GM12801 (cell line): Measurements from ENCODE around the gene ZBTB24.

Source experiments
- TF ChIP-seq, protein P1 (sequence below): IDR thresholded peaks from one replicate; pipeline ENCODE4 v1.5.1; 2011; ENCODE audit warnings: control low read depth; ENCODE audit not compliant: insufficient read length; ENCODE audit errors: extremely low read depth

Gene ZBTB24

DNA sequence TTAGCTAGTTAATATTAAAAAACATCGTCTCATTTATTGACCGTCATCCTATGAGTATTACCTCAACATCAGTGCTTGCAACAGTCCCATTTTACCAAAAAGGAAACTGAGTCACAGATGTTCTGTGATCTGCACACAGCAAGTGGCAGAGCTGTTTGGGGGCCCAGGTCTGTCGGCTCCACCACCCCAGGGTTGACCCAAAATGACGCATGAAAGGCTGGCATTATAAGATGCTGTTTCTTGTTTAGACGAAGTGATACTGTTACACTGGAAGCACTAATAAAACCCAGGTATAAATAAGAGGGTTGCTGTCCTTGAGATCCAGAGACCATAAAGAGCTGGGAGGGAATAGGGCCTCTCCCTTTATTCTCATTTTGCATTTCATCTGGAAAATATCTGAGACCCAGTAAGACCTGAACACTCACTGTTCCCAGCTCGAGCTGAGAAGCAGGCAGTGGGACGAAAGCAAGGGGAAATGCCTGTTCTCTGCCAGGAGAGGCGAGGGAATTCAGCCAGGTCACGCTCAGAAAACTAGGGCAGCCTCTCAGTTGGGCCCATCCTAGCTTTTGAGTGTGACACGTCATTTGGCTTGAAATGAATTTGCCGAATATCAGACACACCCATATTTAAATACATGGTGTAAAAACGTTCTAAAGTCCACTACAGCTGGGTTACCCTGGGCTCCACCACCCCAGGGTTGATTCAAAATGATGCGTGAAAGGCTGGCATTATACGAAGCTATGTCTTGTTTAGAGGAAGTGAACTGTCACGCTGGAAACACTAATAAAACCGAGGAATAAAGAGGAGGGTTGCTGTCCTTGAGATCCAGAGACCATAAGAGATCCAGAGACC is 26.1 kb downstream of the ZBTB24 start:
- TF ChIP-seq, protein P1, sequence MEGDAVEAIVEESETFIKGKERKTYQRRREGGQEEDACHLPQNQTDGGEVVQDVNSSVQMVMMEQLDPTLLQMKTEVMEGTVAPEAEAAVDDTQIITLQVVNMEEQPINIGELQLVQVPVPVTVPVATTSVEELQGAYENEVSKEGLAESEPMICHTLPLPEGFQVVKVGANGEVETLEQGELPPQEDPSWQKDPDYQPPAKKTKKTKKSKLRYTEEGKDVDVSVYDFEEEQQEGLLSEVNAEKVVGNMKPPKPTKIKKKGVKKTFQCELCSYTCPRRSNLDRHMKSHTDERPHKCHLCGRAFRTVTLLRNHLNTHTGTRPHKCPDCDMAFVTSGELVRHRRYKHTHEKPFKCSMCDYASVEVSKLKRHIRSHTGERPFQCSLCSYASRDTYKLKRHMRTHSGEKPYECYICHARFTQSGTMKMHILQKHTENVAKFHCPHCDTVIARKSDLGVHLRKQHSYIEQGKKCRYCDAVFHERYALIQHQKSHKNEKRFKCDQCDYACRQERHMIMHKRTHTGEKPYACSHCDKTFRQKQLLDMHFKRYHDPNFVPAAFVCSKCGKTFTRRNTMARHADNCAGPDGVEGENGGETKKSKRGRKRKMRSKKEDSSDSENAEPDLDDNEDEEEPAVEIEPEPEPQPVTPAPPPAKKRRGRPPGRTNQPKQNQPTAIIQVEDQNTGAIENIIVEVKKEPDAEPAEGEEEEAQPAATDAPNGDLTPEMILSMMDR: no peak

DNA sequence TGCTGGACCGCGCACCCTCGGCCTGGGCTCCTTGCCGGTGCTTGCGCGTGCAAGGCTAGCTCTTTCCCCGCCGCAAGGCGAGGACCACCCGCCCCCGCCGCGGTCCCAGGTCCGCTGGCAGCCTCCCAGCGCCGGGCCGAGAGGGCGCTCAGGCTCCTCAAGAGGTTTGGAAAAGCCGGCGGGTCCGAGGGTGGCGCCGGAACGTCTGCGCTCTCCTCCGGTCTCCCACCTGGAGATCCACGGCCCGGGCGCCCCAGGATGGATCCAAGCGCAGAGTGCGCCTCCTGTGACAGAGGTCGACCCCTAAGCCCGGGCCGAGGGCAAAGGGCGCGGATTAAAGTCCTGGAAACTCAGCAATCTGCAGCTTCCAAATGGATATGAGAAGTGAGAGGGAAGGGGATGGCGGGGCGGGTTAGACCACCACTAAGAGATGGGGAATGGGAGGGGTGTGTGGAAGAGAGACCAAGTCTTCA is 26.9 kb downstream of the ZBTB24 start:
- TF ChIP-seq, protein P1: no peak

DNA sequence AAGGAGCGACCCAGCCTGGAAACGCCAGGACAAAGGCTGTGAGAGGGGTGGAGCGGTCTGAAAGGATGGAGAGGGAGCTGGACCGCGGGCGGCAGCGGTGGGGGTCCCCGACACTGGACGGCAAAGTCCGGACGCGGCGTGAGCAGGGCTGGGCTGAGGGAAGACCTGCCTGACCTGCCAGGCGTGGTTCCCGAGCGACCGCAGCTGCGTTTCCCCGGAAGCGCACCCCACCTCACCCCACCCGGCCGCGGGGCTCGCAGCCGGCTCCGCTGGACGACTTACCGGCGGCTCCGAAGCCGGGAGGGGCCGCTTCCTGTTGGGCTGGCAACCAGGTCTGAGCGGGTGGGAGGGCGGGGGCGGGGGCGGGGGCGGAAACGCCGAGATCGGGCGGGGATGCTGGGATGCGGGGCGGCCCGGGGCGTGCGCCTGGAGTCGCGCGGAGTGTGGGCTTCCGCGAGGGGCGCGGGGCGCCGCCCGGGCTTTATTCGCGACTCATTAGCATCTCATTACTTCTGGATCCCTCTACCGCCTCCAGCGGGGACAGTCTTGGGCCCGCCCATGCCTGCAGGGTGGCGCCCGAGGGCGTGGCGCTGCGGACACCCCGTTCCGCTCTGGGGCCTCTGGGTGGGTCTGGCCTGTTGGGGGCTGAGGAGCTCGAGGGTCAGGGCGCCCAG is 27.4 kb downstream of the ZBTB24 start, which contains the start of gene MICAL1:
Gene MICAL1 (minus strand): TSS at position 336 of the 674 bp plus-strand sequence. CDS start 1,576 bp downstream, outside the sequence.
- TF ChIP-seq, protein P1: no peak

DNA sequence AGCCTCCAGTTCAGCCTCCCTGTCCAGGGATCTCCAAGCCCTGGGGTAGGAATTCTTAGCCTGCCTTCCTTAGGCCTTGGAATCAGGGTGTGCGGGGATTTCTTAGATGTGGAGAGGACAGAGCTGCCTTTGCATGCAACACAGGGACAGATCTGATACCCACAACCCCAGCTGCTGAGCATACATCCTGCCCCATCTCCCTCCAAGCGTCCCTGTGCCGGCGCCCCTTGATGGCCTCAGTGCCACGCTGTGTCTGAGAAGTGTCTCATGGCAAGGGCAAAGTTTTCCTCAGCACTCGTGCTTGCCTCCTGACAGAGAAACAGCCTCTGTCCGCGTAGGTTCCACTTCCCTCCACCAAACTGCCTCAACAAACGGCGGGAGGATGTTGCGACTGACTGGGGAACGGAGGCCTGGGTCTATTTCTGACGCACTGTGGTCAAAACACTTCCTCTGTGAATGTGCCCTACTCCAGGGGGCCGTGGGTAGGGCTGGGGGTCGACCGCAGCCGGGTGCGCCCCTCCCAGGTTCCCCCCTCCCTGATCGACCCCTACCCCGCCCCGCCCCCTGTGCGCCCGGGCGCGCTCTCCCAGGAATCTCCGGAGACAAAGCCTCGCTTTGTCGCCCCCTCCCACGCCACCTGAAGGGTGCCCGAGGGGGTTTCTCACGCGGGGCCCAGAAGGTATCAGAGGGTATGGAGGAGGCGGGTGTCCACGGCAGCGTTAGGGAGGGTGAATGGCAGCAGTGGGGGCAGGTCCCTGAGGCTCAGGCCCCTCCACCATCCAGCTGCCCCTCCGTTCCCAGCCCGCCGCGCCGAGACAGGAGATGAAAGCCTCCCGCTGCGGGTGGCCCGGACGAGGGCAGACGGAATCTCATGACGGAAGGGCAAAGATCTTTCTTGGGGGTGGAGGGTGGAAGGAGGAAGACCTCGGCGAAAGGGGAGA is 28.3 kb downstream of the ZBTB24 start:
- TF ChIP-seq, protein P1: no peak

DNA sequence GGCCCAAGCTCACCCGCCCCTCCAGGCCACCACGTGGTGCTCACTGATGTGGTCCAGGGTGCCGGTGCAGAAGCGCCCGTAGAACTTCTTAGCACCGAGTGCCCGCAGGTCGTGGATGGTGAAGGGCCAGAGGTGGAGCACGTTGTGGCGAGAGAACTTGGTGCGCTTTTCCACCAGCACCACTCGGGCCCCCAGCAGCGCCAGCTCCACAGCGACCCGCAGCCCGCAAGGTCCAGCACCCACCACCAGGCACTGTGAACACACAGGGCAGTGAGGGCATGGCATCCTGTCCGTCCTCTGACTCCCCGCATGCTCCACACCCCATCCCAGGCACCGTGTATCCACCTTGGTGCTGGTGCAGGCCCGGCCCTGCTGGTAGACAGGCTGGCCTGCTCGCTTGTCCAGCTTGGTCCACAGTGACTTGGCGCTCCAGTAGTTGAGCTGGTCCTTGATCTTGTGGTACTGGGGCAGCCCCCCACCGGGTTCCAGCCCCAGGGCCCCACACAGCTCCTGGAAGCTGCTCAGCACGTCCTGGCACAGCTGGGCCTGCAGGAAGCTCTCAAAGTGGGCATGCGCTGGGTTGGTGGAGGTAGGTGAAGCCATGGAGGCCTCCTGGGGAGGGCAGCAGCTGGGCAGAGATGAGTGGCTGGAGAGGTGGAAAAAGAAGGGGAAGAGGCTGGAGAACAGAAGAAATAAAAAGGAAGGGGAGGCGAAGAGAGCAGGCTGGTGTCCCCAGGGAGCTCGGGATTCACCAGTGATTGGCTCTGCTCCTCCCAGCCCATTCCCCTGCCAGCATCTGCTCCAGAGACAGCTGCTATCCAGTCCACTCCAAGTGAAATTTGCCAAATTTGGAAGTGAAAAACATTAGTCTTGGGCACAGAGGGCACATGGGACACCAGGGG is 29.2 kb downstream of the ZBTB24 start:
- TF ChIP-seq, protein P1: no peak

DNA sequence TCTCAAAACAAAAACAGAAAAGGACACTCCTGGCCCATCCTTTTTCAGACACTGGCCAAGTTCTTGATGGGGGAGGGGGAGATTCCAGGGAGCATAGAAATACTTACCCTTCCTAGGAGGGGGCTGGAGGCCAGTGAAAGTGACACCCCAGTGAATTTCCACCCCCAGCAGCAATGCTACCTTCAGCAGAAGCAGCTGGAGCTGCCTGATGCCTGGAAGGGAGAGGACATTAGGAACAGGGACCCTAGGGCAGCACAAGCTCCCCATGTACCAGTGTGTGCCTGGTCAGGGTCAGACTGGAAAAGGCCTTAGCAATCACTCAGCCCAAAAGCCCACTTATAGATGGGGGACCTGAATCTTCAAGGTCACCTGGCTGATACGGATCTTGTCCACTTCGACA is 29.9 kb downstream of the ZBTB24 start:
- TF ChIP-seq, protein P1: no peak
